Vagina (tissue), 2 donors: Measurements from ENCODE around the gene RAB4A. TPM values are rescaled to one million over a fixed set of nuclear protein-coding genes. Genes with fewer than 3 reads are reported as not detected.

Experiments
- DNase-seq, 2 donors: peaks; one replicate each; pipeline ENCODE4 v3.0.0-alpha.2; 2017; ENCODE audit errors: extremely low spot score in 2 of 2
- H3K27ac ChIP-seq: fragments of 200-600 bp; sonication (generic); one replicate; pipeline ENCODE4 v1.5.1; 2019
- H3K27me3 ChIP-seq: fragments of 200-600 bp; sonication (generic); one replicate; pipeline ENCODE4 v1.5.1; 2019
- H3K36me3 ChIP-seq, 2 donors: fragments of 200-600 bp; sonication (generic); one replicate each; pipeline ENCODE4 v1.5.1; 2017 to 2019
- H3K4me1 ChIP-seq: fragments of 200-600 bp; sonication (generic); one replicate; pipeline ENCODE4 v1.5.1; 2019
- H3K4me3 ChIP-seq, 2 donors: fragments of 200-600 bp; sonication (generic); 1 replicate in 1 of 2; 2 replicates in 1 of 2; pipeline ENCODE4 v1.5.1; 2016 to 2019
- H3K9me3 ChIP-seq: fragments of 200-600 bp; sonication (generic); one replicate; pipeline ENCODE4 v1.5.1; 2019
- POLR2A ChIP-seq, 2 donors: fragments of 450-650 bp; IDR thresholded peaks; one replicate each; pipeline ENCODE4 v1.6.1; 2017; ENCODE audit warnings: antibody characterized with exemption in 2 of 2, mild to moderate bottlenecking in 2 of 2, moderate library complexity in 2 of 2
- POLR2AphosphoS5 ChIP-seq, 2 donors: sonication (generic); formaldehyde crosslinking; IDR thresholded peaks; one replicate each; pipeline ENCODE4 v1.9.0; 2017; ENCODE audit warnings: antibody characterized with exemption in 2 of 2, mild to moderate bottlenecking in 2 of 2, low read depth in 1 of 2; ENCODE audit not compliant: insufficient read depth in 1 of 2
- intact Hi-C: fragments of 100-400 bp; cut with DNase I; formaldehyde crosslinking; loops from one replicate; pipeline ENCODE4 v1.15.1; 2023
- total RNA-seq: library from RNA; depleted of rRNA; stranded (reverse); fragments of >200 nt; gene quantifications from one replicate; pipeline ENCODE4 v1.2.3, GENCODE V29; 2016
- TF ChIP-seq, protein P1 (sequence below), 3 experiments: fragments of 450-650 bp in 2 of 3; fragments of 200-600 bp in 1 of 3; sonication (generic) in 1 of 3; IDR thresholded peaks; one replicate each; pipeline ENCODE4 v1.5.1; 2017 to 2019; ENCODE audit warnings: antibody characterized with exemption in 3 of 3, mild to moderate bottlenecking in 2 of 3, moderate library complexity in 2 of 3

RAB4A gene
- total RNA-seq, 1 donor from 2014 or later = 16.5 TPM

DNA sequence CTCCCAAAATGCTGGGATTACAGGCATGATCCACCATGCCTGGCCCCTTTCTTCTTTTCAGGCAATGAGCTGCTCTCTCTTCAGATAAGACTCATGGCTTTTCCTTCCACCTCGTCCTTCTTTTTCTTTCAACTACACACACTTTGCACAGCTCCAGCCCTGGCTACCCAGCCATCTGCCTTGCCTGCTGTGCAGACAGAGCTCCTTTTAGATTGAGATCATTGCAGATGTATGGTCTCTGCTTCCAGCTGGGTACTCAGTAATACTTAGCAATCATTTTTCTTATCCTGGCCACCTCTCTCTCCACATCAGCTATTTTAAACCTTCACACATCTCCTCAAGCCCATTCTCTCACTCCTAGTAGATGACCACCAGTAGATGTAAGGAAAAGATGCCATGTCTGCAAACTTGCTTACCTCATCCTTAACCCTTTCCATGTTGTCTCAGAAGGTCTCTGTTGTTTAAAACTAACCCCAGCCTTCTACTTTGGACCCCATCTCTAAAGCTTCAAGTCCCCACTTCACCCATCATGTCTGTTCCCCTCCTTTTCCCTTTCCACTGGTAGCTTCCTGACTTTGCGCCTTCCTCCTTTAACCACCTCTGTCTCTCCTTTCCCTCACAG is 7.3 kb downstream of the RAB4A start:
- Histone ChIP-seq H3K36me3 (no peaks in the 10 kb centered on the region), H3K4me3 (no peak overlapping the region), H3K27ac (no peak overlapping the region), H3K9me3 (no peaks in the 10 kb centered on the region), H3K27me3 (no peaks in the 10 kb centered on the region), H3K4me1 (peaks cover 27% of the 10 kb centered on the region)
- intact Hi-C loops = no loop called here
- TF ChIP-seq, protein P1, sequence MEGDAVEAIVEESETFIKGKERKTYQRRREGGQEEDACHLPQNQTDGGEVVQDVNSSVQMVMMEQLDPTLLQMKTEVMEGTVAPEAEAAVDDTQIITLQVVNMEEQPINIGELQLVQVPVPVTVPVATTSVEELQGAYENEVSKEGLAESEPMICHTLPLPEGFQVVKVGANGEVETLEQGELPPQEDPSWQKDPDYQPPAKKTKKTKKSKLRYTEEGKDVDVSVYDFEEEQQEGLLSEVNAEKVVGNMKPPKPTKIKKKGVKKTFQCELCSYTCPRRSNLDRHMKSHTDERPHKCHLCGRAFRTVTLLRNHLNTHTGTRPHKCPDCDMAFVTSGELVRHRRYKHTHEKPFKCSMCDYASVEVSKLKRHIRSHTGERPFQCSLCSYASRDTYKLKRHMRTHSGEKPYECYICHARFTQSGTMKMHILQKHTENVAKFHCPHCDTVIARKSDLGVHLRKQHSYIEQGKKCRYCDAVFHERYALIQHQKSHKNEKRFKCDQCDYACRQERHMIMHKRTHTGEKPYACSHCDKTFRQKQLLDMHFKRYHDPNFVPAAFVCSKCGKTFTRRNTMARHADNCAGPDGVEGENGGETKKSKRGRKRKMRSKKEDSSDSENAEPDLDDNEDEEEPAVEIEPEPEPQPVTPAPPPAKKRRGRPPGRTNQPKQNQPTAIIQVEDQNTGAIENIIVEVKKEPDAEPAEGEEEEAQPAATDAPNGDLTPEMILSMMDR (IDR thresholded peaks at IDR 0.05) = no peak
- no peak for TF ChIP-seq POLR2AphosphoS5 (IDR thresholded peaks at IDR 0.05; ENCODE audit: insufficient read depth in 1 of 2, low read depth in 1 of 2)
- no peak for TF ChIP-seq POLR2A (IDR thresholded peaks at IDR 0.05)
- DNase-seq = no peak

DNA sequence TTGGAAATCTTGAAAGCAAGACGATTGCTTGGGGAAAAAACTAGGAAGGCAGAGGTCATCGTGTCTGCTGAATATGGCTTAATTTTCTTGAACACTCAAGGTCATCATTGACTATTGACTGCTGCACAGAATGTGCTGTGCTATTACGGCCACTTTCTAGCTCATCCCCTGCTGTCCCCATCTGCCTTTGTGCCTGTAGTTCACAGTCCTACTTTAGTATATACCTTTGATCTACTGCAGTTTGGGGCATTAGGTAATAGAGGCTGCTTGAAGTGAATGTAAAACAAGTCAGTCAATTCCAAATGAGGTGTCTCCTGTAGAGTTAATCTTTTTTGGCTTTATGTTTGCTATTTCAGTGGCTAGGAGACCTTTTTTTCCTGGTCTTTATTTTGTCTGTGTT is 8.3 kb downstream of the RAB4A start:
- Histone ChIP-seq H3K4me3 (no peak overlapping the region), H3K4me1 (peaks cover 23% of the 10 kb centered on the region), H3K27me3 (no peaks in the 10 kb centered on the region), H3K9me3 (no peaks in the 10 kb centered on the region), H3K36me3 (no peaks in the 10 kb centered on the region), H3K27ac (no peak overlapping the region)
- DNase-seq = no peak
- intact Hi-C loops = no loop called here
- no peak for TF ChIP-seq POLR2A (IDR thresholded peaks at IDR 0.05)
- TF ChIP-seq, protein P1 (IDR thresholded peaks at IDR 0.05) = no peak
- TF ChIP-seq POLR2AphosphoS5 (IDR thresholded peaks at IDR 0.05; ENCODE audit: insufficient read depth in 1 of 2, low read depth in 1 of 2) = no peak

DNA sequence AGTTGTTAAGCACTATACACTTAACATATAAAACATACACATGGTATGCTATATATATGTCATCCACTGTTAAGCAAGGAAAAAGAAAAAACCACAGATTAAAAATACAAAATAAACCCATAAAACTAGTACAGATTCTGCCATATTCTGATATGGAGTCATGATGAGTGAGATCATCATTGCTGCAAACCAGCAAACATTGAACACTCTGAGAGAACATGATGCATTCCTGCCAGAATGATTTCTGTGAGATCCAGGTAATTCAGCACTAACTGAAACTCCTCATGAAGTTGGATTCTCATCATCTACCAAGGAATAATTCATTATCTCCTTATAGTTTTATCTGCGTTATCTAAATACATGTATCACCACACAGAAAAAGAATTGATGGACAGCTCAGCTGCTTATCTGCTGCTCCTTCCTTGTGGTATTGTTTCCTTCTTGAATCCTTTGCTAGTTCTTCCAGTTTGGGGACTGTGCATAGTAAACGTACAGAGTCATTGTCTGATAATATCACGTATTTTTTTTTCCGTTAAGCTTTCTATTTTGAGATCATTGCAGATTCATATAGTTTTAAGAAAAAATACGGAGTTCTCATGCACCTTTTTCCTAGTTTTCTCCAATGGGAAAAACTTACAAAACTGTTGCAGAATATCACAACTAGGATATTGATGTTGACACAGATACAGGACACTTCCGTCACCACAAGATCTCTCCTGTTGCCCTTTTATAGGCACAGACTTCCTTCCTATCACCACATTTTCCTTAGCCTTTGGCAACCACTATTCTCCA is 9.3 kb downstream of the RAB4A start:
- H3K9me3 ChIP-seq = no peaks in the 10 kb centered on the region
- H3K36me3 ChIP-seq = no peaks in the 10 kb centered on the region
- H3K27ac ChIP-seq = no peak overlapping the region
- no peak overlapping the region for H3K4me3 ChIP-seq
- H3K4me1 ChIP-seq = peaks cover 19% of the 10 kb centered on the region
- TF ChIP-seq POLR2AphosphoS5 (IDR thresholded peaks at IDR 0.05; ENCODE audit: insufficient read depth in 1 of 2, low read depth in 1 of 2) (no peak), POLR2A (IDR thresholded peaks at IDR 0.05) (no peak)
- TF ChIP-seq, protein P1 (IDR thresholded peaks at IDR 0.05) = no peak
- no peaks in the 10 kb centered on the region for H3K27me3 ChIP-seq
- intact Hi-C loops = no loop called here
- DNase-seq = no peak

DNA sequence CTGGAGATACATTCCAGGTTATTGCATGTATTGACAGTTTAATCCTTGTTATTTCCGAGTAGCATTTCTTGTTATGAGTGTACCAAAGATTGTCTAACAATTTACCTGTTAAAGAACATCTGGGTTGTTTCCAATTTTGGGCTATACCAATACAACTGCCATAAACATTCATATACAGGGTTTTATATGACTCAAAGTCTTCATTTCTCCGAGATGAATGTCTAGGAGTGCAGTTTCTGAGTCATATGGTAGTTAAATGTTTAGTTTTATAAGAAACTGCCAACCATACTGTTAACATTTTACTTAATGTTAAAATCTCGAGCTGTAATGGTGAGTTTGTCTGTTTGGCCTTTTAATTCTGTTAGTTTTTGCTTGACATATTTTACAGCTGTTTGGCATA is 10.0 kb downstream of the RAB4A start:
- no peaks in the 10 kb centered on the region for H3K27me3 ChIP-seq
- H3K4me1 ChIP-seq = peaks cover 19% of the 10 kb centered on the region
- no peak for DNase-seq
- no peak overlapping the region for H3K4me3 ChIP-seq
- H3K9me3 ChIP-seq = no peaks in the 10 kb centered on the region
- no peaks in the 10 kb centered on the region for H3K36me3 ChIP-seq
- no peak overlapping the region for H3K27ac ChIP-seq
- TF ChIP-seq, protein P1 (IDR thresholded peaks at IDR 0.05) = no peak
- TF ChIP-seq POLR2A (IDR thresholded peaks at IDR 0.05) (no peak), POLR2AphosphoS5 (IDR thresholded peaks at IDR 0.05; ENCODE audit: insufficient read depth in 1 of 2, low read depth in 1 of 2) (no peak)
- intact Hi-C loops = no loop called here
